Measurements from ENCODE around the gene CDC27.
"Not testable (repeated sequence)": the region's sequence is repeated elsewhere in the genome, so short reads cannot be mapped to it uniquely, and the experiment has no call there.

The CDC27 gene

GRCh38 chr17:47131761-47132160, 57.3 kb downstream of the CDC27 start:
- no peaks in the 10 kb centered on the region for H3K9me2 ChIP-seq (replicated peaks; ENCODE audit: control insufficient read depth, low read length)
- H3K4me3 ChIP-seq (ENCODE audit: low read length): no peak overlapping the region
- H3K27ac ChIP-seq (ENCODE audit: low read depth, low read length): no peak overlapping the region
- H3F3A ChIP-seq (ENCODE audit: control insufficient read depth, insufficient read depth): no peaks in the 10 kb centered on the region
- no peaks in the 10 kb centered on the region for H3K4me1 ChIP-seq (ENCODE audit: control insufficient read depth, low read length)
- TF ChIP-seq CTCF (IDR thresholded peaks at IDR 0.05; ENCODE audit: low read depth, low read length, poor library complexity, severe bottlenecking): no peak
- TF ChIP-seq EZH2phosphoT487 (IDR thresholded peaks at IDR 0.05; ENCODE audit: borderline replicate concordance, low read length): no peak
- H3K9me3 ChIP-seq (ENCODE audit: control insufficient read depth, insufficient read depth, low read length): no peaks in the 10 kb centered on the region
- no peaks in the 10 kb centered on the region for H3K27me3 ChIP-seq (ENCODE audit: control insufficient read depth, low read length)
- no peaks in the 10 kb centered on the region for H4K20me1 ChIP-seq (ENCODE audit: control insufficient read depth, insufficient read depth, low read depth, low read length)
- H3K4me2 ChIP-seq (ENCODE audit: low read length): no peak overlapping the region
- H3K36me3 ChIP-seq (ENCODE audit: control insufficient read depth, low read length): peaks cover 66% of the 10 kb centered on the region
- no peaks in the 10 kb centered on the region for H3K79me2 ChIP-seq (ENCODE audit: control insufficient read depth, low read length)

- H3K4me3 ChIP-seq (ENCODE audit: low read length); H3K79me2 ChIP-seq (ENCODE audit: control insufficient read depth, low read length); H3K4me1 ChIP-seq (ENCODE audit: control insufficient read depth, low read length); H3K27ac ChIP-seq (ENCODE audit: low read depth, low read length); H3K9me2 ChIP-seq (replicated peaks; ENCODE audit: control insufficient read depth, low read length); H3F3A ChIP-seq (ENCODE audit: control insufficient read depth, insufficient read depth); H3K4me2 ChIP-seq (ENCODE audit: low read length); H3K9me3 ChIP-seq (ENCODE audit: control insufficient read depth, insufficient read depth, low read length); H4K20me1 ChIP-seq (ENCODE audit: control insufficient read depth, insufficient read depth, low read depth, low read length); H3K27me3 ChIP-seq (ENCODE audit: control insufficient read depth, low read length): not testable (repeated sequence)
- H3K36me3 ChIP-seq (ENCODE audit: control insufficient read depth, low read length): peaks cover 69% of the 10 kb centered on the region
Measured at GRCh38 chr17:47126835-47127234, 62.3 kb downstream of the CDC27 start.

- not testable (repeated sequence) for H3F3A ChIP-seq (ENCODE audit: control insufficient read depth, insufficient read depth)
- peaks cover 66% of the 10 kb centered on the region for H3K36me3 ChIP-seq (ENCODE audit: control insufficient read depth, low read length)
Measured at GRCh38 chr17:47123262-47123661, 65.8 kb downstream of the CDC27 start.

GRCh38 chr17:47120521-47121095, 68.5 kb downstream of the CDC27 start:
- Histone ChIP-seq H3K27me3 (ENCODE audit: control insufficient read depth, low read length) (no peaks in the 10 kb centered on the region), H3K9me2 (replicated peaks; ENCODE audit: control insufficient read depth, low read length) (no peaks in the 10 kb centered on the region), H4K20me1 (ENCODE audit: control insufficient read depth, insufficient read depth, low read depth, low read length) (no peaks in the 10 kb centered on the region), H3K79me2 (ENCODE audit: control insufficient read depth, low read length) (no peaks in the 10 kb centered on the region), H3K4me1 (ENCODE audit: control insufficient read depth, low read length) (no peaks in the 10 kb centered on the region), H3K4me2 (ENCODE audit: low read length) (no peak overlapping the region), H3K4me3 (ENCODE audit: low read length) (no peak overlapping the region), H3K9me3 (ENCODE audit: control insufficient read depth, insufficient read depth, low read length) (no peaks in the 10 kb centered on the region), H3K27ac (ENCODE audit: low read depth, low read length) (no peak overlapping the region), H3F3A (ENCODE audit: control insufficient read depth, insufficient read depth) (peaks cover 12% of the 10 kb centered on the region; the same call in 1 of the 2 replicates), H3K36me3 (ENCODE audit: control insufficient read depth, low read length) (peaks cover 57% of the 10 kb centered on the region)
- no peak for TF ChIP-seq EZH2phosphoT487 (IDR thresholded peaks at IDR 0.05; ENCODE audit: borderline replicate concordance, low read length)
- no peak for TF ChIP-seq CTCF (IDR thresholded peaks at IDR 0.05; ENCODE audit: low read depth, low read length, poor library complexity, severe bottlenecking)

More at GRCh38 chr17:47123262-47123661, 65.8 kb downstream of the CDC27 start:
- not testable (repeated sequence) for H3K79me2 ChIP-seq (ENCODE audit: control insufficient read depth, low read length); H3K27me3 ChIP-seq (ENCODE audit: control insufficient read depth, low read length); H3K9me3 ChIP-seq (ENCODE audit: control insufficient read depth, insufficient read depth, low read length); H3K27ac ChIP-seq (ENCODE audit: low read depth, low read length); H3K9me2 ChIP-seq (replicated peaks; ENCODE audit: control insufficient read depth, low read length); H3K4me2 ChIP-seq (ENCODE audit: low read length); H3K4me3 ChIP-seq (ENCODE audit: low read length); H4K20me1 ChIP-seq (ENCODE audit: control insufficient read depth, insufficient read depth, low read depth, low read length); H3K4me1 ChIP-seq (ENCODE audit: control insufficient read depth, low read length)
